Stimulated activated CD4-positive, alpha-beta T cell treated with anti-CD3 and anti-CD28 coated beads, Interleukin-15, amount 100 ng/mL, for 1 hour (primary cell): ENCODE data around the gene BCAR1.
"Not testable (repeated sequence)": the region's sequence is repeated elsewhere in the genome, so short reads cannot be mapped to it uniquely, and the experiment has no call there.

Experiments
- DNase-seq, 2 donors: peaks; one replicate each; pipeline ENCODE4 v3.0.0-alpha.2; 2020; ENCODE audit warnings: low read depth in 1 of 2, low spot score in 1 of 2

The BCAR1 gene

DNA sequence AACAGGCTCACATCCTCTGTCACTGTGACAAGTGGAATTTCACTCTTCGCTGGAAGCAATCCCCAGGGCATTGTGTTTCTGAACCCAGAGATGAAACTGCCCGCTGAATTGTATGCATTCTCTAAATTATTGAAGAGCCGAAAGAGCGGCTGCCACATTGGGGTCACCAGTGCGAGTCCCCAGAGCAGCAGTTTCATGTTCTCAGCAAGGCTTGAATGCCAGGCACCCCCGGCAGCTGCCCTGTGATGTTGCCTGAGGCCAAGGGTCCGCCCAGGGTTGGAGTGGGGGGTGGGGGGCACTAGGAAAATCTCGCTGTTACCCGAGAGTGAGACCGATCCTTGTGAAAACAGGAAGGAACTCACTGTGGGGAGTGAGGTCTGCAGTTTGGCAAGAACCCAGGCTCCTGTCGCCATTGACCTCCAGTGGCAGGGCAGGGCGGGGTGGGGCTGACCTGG lies 20.7 kb upstream of the BCAR1 start:
- no peak for DNase-seq

DNA sequence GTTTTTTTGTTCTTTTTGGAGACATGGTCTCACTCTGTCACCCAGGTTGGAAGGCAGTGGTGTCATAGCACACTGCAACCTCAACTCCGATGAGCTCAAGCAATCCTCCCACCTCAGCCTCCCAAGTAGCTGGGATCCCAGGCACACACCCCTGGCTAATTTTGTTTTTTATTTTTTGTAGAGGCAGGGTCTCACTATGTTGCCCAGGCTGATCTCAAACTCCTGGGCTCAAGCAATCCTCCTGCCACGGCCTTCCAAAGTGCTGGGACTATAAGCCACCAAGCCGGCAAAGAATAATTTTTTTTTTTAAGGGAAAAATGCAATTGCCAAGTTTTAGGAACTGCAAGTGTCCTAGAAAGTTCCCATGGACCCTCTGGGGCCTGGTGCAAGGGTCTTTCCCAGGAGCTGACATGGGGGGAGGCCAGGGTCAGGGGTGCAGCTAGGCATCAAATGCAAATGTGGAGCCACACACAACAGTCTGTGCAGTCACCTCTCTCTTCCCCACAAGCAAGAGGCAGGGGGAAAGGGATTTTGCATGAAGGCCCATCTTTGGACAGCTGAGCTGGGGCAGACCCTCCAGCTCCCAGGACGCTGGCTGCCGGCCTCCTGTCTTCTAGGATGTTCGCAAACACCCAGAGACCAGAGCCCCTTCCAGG lies 20.1 kb upstream of the BCAR1 start:
- no peak for DNase-seq

DNA sequence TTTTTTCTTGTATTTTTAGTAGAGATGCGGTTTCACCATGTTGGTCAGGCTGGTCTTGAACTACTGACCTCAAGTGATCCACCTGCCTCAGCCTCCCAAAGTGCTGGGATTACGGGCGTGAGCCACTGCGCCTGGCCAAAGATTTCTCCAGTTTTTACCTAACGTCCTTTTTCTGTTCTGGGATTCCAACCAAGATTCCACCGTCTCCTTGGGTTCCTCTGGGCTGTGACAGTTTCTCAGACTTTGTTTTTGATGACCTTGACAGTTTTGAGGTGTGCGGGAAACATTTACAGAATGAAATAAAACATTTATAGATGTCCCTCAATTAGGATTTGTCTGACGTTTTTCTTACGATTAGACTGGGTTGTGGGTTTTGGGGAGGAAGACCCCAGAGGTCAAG lies 17.9 kb upstream of the BCAR1 start:
- not testable (repeated sequence) for DNase-seq

DNA sequence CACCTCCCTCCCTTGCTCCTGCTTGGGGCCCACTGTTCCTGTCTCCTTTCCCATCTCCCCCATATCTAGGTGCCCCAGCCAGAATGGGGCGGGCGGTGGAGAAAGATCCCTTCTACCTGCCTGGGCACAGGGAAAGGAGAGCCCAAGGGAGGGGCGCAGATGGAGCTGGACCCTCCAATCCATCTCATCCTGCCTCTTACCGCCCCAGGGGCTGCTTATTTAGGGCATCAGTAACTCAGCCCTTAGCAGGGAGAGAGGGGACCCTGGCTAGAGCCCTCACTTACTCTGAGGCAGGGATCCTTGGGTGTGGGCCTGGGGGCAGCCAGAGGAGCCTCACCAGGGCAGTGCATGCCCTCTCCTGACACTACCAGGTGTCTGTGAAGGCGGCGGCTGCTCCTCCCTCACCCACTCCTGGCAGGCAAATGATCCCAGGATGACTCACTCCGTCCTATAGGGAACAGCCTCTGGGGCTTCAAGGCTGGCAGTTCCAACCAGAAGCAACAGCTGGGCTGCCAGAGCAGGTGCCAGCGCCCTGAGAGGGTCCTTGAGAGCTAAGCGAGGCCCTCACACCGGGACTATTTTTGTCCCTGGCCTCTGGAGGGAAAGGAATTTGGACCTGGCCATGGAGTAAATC lies 16.3 kb upstream of the BCAR1 start:
- no peak for DNase-seq

DNA sequence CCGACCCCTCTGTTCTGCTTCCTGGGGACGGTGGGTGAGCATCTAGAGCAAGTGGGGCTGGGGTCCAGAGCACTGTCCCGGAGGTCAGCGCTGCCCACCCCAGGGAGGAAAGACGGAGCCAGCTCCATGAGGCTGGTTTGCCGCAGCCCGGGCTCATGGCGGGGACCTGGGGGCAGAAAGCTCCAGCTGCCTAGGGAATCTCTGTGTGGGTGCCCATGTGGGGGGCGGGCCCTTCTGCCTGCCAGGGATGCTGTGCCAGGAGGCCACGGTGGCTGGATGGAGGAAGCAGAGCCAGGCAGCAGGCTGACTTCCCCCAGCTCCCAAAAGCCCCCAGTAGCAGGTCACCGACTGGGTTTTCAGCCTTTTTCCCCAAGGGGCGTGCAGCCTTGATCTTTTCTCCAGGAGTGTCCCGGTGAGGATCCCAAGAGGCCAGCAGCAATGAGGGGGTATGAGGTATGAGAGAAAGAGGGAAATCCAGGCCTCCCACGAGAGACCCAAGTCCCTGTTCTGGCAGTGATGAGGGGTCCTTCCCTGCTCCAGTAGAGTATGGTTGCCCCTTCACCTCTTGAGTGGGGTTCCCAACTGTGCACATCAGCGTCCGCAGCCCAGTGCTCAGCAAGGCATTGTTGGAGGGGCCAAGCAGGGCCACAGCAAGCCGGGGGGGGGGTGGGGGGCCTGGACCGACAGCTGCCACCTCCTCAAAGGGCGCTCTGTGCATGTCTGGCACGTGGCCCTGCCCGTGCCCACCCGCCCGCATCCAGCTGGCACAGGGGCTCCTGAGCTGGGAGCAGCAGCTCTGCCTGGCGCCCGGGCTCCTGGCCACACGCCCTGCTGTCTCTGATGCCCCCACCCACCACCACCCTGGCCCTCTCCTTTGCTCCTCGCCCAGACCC lies 15.6 kb upstream of the BCAR1 start:
- DNase-seq: no peak

DNA sequence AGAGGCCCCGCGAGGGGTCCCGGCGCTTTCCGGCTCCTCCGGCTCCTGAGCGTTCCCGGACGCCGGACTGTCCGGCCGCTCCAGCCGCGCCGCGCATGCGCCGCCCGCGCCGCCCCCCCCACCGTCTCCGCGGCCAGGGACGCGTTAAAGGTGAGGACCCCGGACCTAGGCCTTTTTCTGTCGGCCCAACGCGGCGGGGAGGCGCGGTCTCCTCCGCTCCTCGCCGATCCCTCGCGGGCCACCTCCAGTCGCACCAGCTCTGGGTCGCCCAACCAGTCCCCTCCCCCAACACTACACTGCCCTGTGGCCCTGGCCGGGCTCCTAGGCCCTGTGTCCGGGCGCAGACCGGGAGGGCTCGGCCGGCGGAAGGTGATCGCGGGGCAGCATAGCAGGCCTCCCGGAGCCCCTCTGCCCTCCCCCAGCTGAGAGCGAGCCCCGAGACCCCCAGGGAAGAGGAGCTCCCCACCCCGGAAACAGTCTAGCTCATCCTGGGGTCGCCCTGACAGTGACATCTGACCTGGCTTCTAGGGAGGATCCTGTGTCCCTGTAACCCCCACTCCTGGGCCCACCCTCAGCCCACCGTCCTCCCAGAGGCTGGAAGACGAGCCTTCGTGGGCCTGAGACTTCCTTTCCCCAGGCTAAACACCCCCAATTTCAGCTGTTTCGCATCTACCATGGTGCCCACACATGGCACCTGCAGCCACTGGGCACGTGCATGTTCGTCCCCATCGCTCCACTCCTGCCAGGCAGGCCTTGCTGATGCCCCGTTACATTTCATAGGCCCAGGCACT lies 14.7 kb upstream of the BCAR1 start:
- DNase-seq: no peak

DNA sequence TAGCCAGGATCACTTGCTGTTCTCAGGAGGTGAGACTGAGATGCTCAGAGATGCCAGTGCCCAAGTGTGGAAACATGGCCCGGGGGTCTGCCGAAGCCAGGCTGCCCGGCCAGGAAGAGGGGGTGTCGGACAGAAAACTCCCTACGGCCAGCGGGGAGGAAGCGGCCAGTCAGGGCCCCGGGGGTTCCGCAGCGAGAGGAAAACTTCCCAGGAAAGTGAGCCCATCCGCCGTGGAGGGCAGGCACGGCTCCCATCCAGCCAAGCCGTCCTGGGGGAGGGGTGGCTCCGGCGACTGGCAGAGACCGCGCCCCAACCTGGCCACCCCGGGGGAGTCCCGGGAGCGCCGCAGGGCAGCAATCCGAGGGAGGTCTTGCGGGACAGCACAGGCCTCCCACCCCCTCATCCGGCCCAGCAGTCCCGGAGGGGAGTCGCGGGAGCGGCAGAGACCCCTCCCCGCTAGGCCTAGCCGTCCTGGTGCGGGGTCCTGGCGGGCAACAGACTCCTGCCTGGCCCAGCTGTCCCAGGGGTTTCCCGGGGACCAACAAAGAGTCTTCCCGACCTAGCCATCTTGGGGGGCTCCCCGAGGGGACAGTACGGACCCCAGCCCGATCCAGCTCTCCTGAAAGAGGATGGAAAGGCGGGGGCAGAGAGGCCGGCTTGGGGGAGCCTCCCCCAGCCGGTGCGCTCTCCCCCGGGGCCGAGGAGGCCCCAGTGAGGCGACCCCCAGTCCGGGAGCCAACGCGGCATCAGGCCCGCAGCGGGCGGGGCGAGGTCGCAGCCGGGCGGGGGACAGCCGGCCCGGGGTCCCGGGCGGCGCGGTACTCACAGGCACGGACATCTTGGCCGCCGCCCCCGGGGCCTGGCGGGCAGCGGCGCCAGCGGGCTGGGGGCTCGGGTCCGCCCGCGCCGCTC lies 13.8 kb upstream of the BCAR1 start:
- no peak for DNase-seq

DNA sequence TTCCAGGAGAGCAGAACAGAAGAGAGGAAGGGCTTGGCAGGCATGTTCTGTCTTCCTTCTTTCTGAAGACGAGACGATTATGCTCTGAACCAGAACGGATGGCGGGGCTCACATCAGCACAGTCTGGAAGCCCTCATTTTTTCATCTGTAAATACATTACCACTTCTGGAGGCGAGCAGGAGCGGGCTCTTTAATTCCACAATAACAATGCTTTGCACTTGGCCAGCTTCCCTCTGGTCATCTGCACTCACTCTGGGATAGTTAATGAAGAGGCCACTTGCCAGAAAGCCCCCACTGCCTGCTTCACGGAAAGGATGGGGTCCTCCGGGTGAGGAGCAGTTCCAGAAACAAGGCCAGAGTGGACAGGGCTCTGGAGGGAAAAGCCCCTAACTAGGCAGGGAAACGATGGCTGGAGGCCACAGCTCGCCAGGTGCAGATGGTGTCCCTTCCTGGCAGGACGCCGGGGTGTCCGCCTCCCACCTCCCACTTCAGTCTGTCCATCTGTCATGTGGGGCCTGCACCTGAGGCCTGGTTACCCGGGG lies 13.1 kb upstream of the BCAR1 start:
- no peak for DNase-seq

DNA sequence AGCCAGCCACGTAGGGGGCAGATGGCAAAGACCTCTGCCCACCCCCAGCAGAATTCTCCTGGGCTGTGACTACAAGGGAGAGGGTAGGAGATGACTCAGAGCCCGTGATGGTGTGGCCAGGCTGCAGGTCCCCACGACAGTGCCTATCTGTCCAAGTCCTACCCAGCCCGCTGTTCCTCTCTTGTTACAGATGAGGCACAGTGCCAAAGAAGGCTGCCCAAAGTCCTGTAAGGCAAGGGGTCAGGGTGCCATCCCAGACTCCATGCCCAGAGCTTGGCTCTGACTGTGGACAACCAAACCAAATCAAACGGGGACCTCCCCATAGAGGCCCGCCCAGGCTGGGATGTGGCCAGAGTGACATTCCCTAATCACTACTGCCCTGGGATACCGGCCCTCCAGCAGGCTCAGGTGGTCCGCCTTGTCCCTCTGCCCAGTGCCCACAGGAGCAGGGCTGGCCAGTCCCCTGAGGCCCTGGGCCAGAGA lies 12.6 kb upstream of the BCAR1 start:
- no peak for DNase-seq

DNA sequence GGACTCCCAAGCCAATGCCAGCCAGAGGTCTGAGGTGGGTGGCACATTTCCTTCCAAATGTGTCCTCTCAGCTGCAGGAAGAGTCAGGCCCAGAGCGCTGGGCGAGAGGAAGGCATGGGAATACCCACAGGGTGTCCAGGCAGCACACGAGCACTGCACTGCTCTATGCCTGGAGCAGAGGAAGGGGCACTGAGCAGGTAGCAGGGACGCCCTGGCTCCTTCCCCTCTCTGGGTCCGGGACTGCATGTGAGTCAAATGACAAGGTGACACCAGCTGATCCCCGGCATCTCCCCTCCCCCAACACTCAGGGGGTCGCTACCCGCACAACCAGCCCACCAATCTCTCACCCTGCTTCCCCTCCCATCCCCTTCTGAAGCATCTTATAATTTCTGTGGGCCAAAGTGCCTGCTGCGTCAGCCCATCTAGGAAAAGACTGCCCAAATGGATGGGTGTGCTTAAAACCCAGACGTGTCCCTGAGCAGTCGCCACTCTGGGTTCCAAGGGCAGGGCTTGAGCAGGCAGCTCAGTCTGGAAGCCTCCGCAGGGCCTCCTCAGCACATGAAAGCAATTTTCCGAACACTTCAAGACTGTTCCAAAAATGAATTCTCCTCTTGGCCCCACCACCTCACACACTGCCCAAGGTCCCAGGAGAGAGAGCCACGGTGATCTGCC lies 12.0 kb upstream of the BCAR1 start:
- DNase-seq: no peak

DNA sequence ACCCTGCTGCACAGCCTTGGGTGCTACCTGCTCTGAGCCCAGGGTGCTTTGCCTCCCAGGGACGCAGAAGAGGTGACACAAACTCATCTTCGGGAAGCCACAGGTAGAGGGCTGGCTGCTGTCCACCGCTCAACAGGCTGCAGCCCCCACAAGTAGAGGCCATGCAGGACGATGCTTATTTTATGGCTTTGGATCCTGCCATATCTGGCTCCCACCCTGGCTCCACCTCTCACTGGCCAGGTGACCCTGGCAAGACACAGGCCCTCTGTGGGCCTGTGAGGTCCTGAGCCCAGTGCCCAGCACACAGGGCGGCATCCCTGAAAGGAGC lies 11.3 kb upstream of the BCAR1 start:
- DNase-seq: no peak

DNA sequence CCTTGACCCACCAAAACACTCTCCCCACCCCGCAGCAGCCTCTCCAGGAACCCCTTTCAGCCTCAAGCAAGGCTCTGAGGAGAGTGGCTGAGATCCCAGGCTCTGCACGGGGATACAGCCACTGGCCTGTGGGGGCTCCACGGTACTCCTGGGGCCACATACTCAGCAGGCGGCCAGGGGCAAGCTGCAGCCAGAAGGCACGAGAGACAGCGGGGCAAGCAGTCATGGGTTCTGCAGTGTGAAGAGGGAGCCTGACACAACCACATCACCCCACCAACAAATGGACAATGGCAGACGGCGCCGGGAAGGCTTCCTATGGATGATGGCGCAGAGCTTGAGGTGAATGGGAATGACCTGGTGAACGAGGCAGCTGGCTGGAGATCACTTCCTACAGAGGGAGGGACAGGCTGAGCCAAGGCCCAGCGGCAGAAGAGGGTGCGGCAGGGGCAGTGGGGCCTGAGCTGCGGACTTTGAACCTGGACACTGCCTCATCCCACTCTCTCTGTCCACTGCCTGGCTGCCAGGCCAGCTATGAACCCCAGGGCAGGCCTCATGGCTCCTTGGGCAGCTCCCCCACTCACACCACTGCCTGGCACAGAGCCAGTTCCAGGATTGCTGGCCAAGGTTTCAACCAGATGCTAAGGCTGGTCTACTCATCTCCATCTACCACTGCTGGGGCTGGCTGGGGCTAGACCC lies 10.8 kb upstream of the BCAR1 start:
- DNase-seq: no peak

DNA sequence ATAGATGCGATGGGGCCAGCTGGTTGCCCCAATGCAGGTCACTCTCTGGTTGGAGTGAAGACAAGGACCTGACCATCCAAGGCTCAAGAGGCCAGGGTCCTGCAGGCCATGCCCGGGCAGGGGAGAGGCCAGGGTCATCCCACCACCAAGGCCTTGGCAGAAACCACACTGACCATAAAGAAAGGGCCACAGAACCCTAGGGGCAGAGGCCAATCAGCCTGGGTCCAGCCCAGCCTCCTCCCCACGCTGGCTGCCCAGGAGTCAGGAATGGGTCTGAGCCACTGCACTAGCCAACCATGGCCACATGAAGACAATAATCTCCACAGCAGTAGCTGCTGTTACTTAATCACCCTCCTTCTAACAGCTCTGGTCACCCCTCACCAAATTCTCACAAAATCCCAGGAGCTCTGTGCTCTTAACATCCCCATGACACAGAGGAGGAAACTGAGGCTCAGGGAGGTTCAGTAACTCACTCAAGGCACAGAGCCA lies 10.2 kb upstream of the BCAR1 start:
- no peak for DNase-seq

DNA sequence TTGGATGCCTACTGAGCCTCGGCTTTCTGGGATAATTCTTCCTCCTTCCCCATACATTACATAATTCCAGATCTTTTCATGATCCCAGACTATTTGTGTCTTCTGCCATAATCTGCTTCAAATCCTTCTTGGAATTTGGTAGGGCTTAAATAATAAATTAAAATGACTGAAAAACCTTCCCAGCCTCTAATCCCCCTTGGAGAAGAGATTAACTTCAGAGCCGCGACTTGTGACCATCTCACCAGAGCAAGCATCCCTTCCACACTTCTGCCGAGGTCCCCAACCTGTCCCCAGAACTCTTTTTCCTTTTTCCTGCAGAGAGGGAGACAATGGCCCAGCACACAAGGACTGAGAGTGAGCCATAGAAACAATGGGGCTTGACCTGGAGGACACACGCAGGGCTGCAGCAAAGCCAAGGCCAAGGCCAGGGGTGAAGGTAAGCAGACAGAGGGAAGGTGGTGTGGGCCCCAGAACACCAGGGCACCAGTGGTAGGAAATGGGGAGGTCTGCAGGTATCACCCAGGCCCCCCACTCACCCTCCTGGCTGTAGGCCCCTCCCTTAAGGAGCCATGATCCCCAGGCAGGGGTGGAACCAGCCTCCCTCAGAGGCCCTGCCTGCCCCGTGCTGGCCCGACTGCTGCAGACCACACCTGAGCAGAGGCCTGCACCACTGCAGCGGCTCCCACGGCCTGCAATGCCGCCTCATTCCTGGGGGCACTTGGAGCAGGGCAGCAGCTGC lies 9.6 kb upstream of the BCAR1 start:
- no peak for DNase-seq

DNA sequence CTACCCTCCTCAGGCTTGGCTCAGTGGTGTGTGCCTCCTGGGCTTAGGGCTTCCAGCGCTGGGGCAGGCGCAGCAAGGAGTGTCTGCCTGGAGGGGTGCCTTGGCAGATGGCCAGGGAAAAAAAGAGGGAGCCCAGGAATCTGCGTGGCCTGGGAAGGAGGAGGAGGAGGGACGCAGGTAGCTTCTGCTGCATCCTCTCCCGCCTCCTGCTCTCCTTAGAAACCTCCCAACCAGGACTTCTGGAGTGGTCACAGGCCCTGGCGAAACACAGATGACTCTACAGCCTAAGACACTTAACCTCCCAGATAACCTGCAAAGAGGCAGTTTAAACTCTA lies 7.3 kb upstream of the BCAR1 start:
- DNase-seq: no peak

DNA sequence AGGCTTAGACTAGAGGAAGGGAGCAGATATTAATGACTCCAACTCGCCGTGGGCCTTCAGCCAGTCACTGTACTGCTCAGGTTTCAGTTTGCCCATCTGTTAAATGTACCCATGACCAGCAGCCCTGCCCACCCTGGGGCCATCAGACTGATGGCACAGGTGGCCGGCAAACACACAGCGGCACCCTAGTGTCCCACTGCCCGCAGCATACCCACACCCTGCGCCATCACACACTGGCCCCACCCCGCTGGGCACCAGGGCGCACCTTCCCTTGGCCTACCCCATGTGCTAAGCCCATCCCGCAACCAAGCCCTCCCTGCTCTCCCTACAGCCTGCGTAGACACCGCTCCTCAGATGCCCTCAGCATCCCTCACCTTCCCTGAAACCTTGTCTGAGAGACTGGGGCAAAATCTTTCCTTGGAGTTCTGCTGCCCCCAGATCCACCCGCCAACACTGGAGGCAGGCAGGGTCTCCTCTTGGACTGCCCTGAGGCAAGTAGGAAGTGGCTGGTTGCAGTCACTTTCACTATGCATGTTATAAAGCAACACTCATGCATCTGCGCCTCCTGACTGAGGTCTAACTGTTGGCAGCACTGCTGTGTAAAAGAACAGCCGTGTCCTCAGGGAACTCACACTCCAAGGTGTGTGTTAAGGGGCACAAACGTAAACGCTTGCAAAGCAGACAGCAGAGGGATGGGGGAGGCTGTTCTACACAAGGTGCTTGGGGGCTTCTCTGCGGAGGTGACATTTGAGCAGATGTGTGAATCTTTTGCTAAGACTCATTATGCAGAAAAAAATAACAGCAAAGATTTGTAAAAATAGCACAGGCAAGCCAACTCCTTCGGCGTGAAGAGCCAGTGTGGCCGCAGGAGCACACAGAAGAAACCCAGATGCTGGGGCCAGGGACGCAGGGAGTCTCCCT lies 6.7 kb upstream of the BCAR1 start:
- DNase-seq: no peak

DNA sequence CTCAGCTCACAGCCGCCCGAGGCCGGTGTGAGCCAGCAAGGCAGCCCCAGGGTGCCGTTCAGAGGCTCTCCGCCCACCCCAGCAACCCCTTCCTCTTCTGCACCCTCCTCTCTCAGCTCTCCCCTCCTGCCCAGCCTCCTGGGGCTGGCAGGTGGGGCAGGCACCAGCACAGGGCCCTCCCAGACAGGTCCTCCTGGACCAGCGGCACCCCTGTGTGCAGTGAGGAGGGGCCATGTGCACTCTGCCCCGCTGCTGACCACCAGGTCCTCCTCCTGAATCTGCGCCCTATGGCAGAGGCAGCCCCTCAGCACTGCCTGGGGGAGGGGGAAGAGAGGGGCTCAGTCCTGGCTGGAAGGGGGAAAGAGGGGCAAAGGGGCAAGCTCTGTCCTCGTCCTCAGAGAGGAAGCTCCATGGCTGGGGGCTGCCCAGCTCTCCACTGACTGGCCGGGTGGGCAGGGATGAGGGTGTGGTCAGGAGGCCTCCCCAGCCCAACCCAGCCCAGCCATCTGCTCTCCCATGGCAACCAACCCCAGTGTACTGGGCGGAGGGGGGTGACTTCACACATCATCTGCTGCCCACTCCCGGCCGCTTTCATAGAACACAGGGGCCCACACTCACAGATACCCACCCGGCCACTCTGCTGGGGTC lies 5.4 kb upstream of the BCAR1 start:
- DNase-seq: no peak
